ENCODE results near the gene MRI1. TPM values are rescaled to one million over a fixed set of nuclear protein-coding genes. Genes with fewer than 3 reads are reported as not detected.

Gene MRI1
- total and polyA plus RNA-seq, 4 donors = 5.8 to 66.5 (median 35.1) TPM

- intact Hi-C loops (cut with DNase I) = no loop called here
- peak; percentile 26 for ATAC-seq (ENCODE audit: low FRiP score)
Measured at GRCh38 chr19:13817615-13818371, 53.5 kb downstream of the MRI1 start.

GRCh38 chr19:13819238-13819637 lies 54.9 kb downstream of the MRI1 start:
- 96 to 97% methylated on average over 11 of the region's 11 CpGs for WGBS, 2 donors
- DNase-seq (no peak), ATAC-seq (ENCODE audit: low FRiP score) (no peak)
- Histone ChIP-seq H3K27ac (ENCODE audit: low read depth in 1 of 2, low read length in 2 of 2) (no peak overlapping the region), H3K4me3 (ENCODE audit: low read length in 2 of 2) (no peak overlapping the region), H3K4me1 (ENCODE audit: control insufficient read depth in 1 of 2, insufficient read depth in 2 of 2, low read length in 2 of 2) (no peaks in the 10 kb centered on the region), H3K36me3 (ENCODE audit: control insufficient read depth in 1 of 2, insufficient read depth in 2 of 2, low read length in 1 of 2) (no peaks in the 10 kb centered on the region), H3K9me3 (ENCODE audit: control insufficient read depth, low read length) (no peaks in the 10 kb centered on the region), H3K27me3 (ENCODE audit: control insufficient read depth in 1 of 2, insufficient read depth in 2 of 2, low read length in 1 of 2) (no peaks in the 10 kb centered on the region)
- intact Hi-C loops (cut with DNase I) = no loop called here

More at GRCh38 chr19:13817615-13818371, 53.5 kb downstream of the MRI1 start:
- Histone ChIP-seq H3K36me3 (ENCODE audit: control insufficient read depth in 1 of 2, insufficient read depth in 2 of 2, low read length in 1 of 2) (no peaks in the 10 kb centered on the region), H3K4me1 (ENCODE audit: control insufficient read depth in 1 of 2, insufficient read depth in 2 of 2, low read length in 2 of 2) (no peaks in the 10 kb centered on the region), H3K27ac (ENCODE audit: low read depth in 1 of 2, low read length in 2 of 2) (no peak overlapping the region), H3K4me3 (ENCODE audit: low read length in 2 of 2) (no peak overlapping the region), H3K27me3 (ENCODE audit: control insufficient read depth in 1 of 2, insufficient read depth in 2 of 2, low read length in 1 of 2) (no peaks in the 10 kb centered on the region), H3K9me3 (ENCODE audit: control insufficient read depth, low read length) (no peaks in the 10 kb centered on the region)
- WGBS, 2 donors = 41 to 42% methylated on average over 35 of the region's 35 CpGs
- peak in 1 of 2 donors; percentile 84 for DNase-seq

- Histone ChIP-seq H3K27ac (ENCODE audit: low read depth in 1 of 2, low read length in 2 of 2) (no peak overlapping the region), H3K4me1 (ENCODE audit: control insufficient read depth in 1 of 2, insufficient read depth in 2 of 2, low read length in 2 of 2) (no peaks in the 10 kb centered on the region), H3K4me3 (ENCODE audit: low read length in 2 of 2) (no peak overlapping the region), H3K36me3 (ENCODE audit: control insufficient read depth in 1 of 2, insufficient read depth in 2 of 2, low read length in 1 of 2) (no peaks in the 10 kb centered on the region), H3K27me3 (ENCODE audit: control insufficient read depth in 1 of 2, insufficient read depth in 2 of 2, low read length in 1 of 2) (no peaks in the 10 kb centered on the region), H3K9me3 (ENCODE audit: control insufficient read depth, low read length) (no peaks in the 10 kb centered on the region)
- intact Hi-C loops (cut with DNase I) = loop anchor here in 1 of 2 donors (5.0 kb wide), 1 partner anchor 41 kb away; no protein-coding TSS in a partner anchor
- ATAC-seq (ENCODE audit: low FRiP score) = no peak
- DNase-seq = no peak
- WGBS, 2 donors = 96 to 97% methylated on average over 2 of the region's 2 CpGs
Measured at GRCh38 chr19:13821292-13821691, 57.0 kb downstream of the MRI1 start.

- Histone ChIP-seq H3K4me3 (ENCODE audit: low read length in 2 of 2) (no peak overlapping the region), H3K27me3 (ENCODE audit: control insufficient read depth in 1 of 2, insufficient read depth in 2 of 2, low read length in 1 of 2) (no peaks in the 10 kb centered on the region), H3K4me1 (ENCODE audit: control insufficient read depth in 1 of 2, insufficient read depth in 2 of 2, low read length in 2 of 2) (no peaks in the 10 kb centered on the region), H3K27ac (ENCODE audit: low read depth in 1 of 2, low read length in 2 of 2) (no peak overlapping the region), H3K9me3 (ENCODE audit: control insufficient read depth, low read length) (no peaks in the 10 kb centered on the region), H3K36me3 (ENCODE audit: control insufficient read depth in 1 of 2, insufficient read depth in 2 of 2, low read length in 1 of 2) (no peaks in the 10 kb centered on the region)
- intact Hi-C loops (cut with DNase I) = loop anchor here in 1 of 2 donors (5.0 kb wide), 1 partner anchor 39 kb away; no protein-coding TSS in a partner anchor
- DNase-seq (peak in 1 of 2 donors; percentile 82), ATAC-seq (ENCODE audit: low FRiP score) (no peak)
- WGBS, 2 donors = 65 to 67% methylated on average over 8 of the region's 8 CpGs
Measured at GRCh38 chr19:13823256-13823655, 58.9 kb downstream of the MRI1 start.

Other genes starting within 250 kb of the MRI1 start
- gene C19orf53, start 9.9 kb downstream of the MRI1 start, total RNA-seq = 10 to 100 TPM; 57.8 to 58.1 TPM
- 100 to 1,000 TPM; 107 to 172 TPM for gene C19orf53, start 9.9 kb downstream of the MRI1 start, polyA plus RNA-seq
- 10 to 100 TPM; 11.2 to 12.1 TPM for gene ZSWIM4, start 30.9 kb downstream of the MRI1 start, total RNA-seq
- 1 to 10 TPM; 2.5 to 3.1 TPM for gene ZSWIM4, start 30.9 kb downstream of the MRI1 start, polyA plus RNA-seq
- gene NANOS3, start 112.6 kb downstream of the MRI1 start, total RNA-seq = 1 to 10 TPM in 1 of 2 donors, not detected in 1; 1.0 TPM
- gene NANOS3, start 112.6 kb downstream of the MRI1 start, polyA plus RNA-seq = 1 to 10 TPM in 1 of 2 donors, not detected in 1; 2.5 TPM
- 1 to 10 TPM; 2.0 to 2.3 TPM for gene BRME1, start 141.6 kb downstream of the MRI1 start, total RNA-seq
- 1 to 10 TPM; 1.8 to 3.1 TPM for gene BRME1, start 141.6 kb downstream of the MRI1 start, polyA plus RNA-seq
- 10 to 100 TPM; 26.9 to 37.2 TPM for gene CC2D1A, start 141.7 kb downstream of the MRI1 start, total RNA-seq
- 10 to 100 TPM; 22.3 to 67.6 TPM for gene CC2D1A, start 141.7 kb downstream of the MRI1 start, polyA plus RNA-seq
- 1 to 10 TPM; 4.3 to 9.8 TPM for gene PODNL1, start 173.9 kb downstream of the MRI1 start, total RNA-seq
- gene PODNL1, start 173.9 kb downstream of the MRI1 start, polyA plus RNA-seq = 10 to 100 TPM in 1 of 2 donors, 1 to 10 TPM in 1; 2.5 to 18.9 TPM
- 10 to 100 TPM; 21.8 to 25.3 TPM for gene DCAF15, start 188.0 kb downstream of the MRI1 start, total RNA-seq
- 10 to 100 TPM in 1 of 2 donors, 1 to 10 TPM in 1; 8.8 to 41.4 TPM for gene DCAF15, start 188.0 kb downstream of the MRI1 start, polyA plus RNA-seq
- 10 to 100 TPM; 11.6 to 17.7 TPM for gene RFX1, start 241.8 kb downstream of the MRI1 start, total RNA-seq
- gene RFX1, start 241.8 kb downstream of the MRI1 start, polyA plus RNA-seq = 1 to 10 TPM; 1.9 to 4.6 TPM

Data from aorta (tissue), 5 donors.